Left renal pelvis (tissue), 4 donors: ENCODE results near the gene RGS12. TPM values are rescaled to one million over a fixed set of nuclear protein-coding genes. Genes with fewer than 3 reads are reported as not detected.

Experiments
- DNase-seq, 4 donors: peaks; one replicate each; pipeline ENCODE4 v3.0.0-alpha.2; 2013; ENCODE audit warnings: low read depth in 4 of 4, low spot score in 3 of 4
- polyA plus RNA-seq, 4 donors: library from polyadenylated mRNA; unstranded; fragments of 120-200 nt; gene quantifications; one replicate each; pipeline ENCODE4 v1.2.1, GENCODE V29; 2013; ENCODE audit not compliant: insufficient read length in 4 of 4

Gene RGS12
- polyA plus RNA-seq, 4 donors: 33.4 to 61.7 (median 47.2) TPM

GRCh38 chr4:3342182-3342854 lies 49.5 kb downstream of the RGS12 start:
- DNase-seq: no peak

Other genes starting within 250 kb of the RGS12 start
- gene HTT-AS, start 218.5 kb upstream of the RGS12 start, polyA plus RNA-seq: not detected
- gene HTT, start 218.3 kb upstream of the RGS12 start, polyA plus RNA-seq: 10 to 100 TPM; 20.7 to 41.5 (median 33.9) TPM
- 1 to 10 TPM in 1 of 4 donors, under 1 TPM in 3; 0.24 to 1.7 (median 0.62) TPM for gene MSANTD1, start 43.9 kb upstream of the RGS12 start, polyA plus RNA-seq
- 1 to 10 TPM; 1.1 to 3.2 (median 1.3) TPM for gene HGFAC, start 148.9 kb downstream of the RGS12 start, polyA plus RNA-seq
- gene DOK7, start 170.3 kb downstream of the RGS12 start, polyA plus RNA-seq: 1 to 10 TPM in 3 of 4 donors, under 1 TPM in 1; 0.42 to 3.3 (median 1.3) TPM
- 100 to 1,000 TPM; 113 to 264 (median 178) TPM for gene LRPAP1, start 239.4 kb downstream of the RGS12 start, polyA plus RNA-seq